Coronary artery (tissue), 2 donors: ENCODE results near the gene TBKBP1.
"Not testable (repeated sequence)": the region's sequence is repeated elsewhere in the genome, so short reads cannot be mapped to it uniquely, and the experiment has no call there.

ENCODE experiments used
- DNase-seq: peaks from one replicate; pipeline ENCODE4 v3.0.0-alpha.2; 2017; ENCODE audit warnings: low spot score
- H3K27ac ChIP-seq, 2 donors: fragments of 200-600 bp; sonication (generic); one replicate each; pipeline ENCODE4 v1.5.1; 2016 to 2019
- H3K4me3 ChIP-seq: fragments of 200-600 bp; sonication (generic); 2 replicates; pipeline ENCODE4 v1.5.1; 2016; ENCODE audit warnings: mild to moderate bottlenecking, moderate library complexity
- TF ChIP-seq, protein P1 (sequence below): fragments of 200-600 bp; sonication (generic); IDR thresholded peaks from one replicate; pipeline ENCODE4 v1.5.1; 2019; ENCODE audit warnings: antibody characterized with exemption

The TBKBP1 gene

GRCh38 chr17:47733674-47734410, 39.9 kb downstream of the TBKBP1 start:
- peak overlapping the region; percentile 64 for H3K4me3 ChIP-seq
- TF ChIP-seq, protein P1, sequence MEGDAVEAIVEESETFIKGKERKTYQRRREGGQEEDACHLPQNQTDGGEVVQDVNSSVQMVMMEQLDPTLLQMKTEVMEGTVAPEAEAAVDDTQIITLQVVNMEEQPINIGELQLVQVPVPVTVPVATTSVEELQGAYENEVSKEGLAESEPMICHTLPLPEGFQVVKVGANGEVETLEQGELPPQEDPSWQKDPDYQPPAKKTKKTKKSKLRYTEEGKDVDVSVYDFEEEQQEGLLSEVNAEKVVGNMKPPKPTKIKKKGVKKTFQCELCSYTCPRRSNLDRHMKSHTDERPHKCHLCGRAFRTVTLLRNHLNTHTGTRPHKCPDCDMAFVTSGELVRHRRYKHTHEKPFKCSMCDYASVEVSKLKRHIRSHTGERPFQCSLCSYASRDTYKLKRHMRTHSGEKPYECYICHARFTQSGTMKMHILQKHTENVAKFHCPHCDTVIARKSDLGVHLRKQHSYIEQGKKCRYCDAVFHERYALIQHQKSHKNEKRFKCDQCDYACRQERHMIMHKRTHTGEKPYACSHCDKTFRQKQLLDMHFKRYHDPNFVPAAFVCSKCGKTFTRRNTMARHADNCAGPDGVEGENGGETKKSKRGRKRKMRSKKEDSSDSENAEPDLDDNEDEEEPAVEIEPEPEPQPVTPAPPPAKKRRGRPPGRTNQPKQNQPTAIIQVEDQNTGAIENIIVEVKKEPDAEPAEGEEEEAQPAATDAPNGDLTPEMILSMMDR = no peak
- peak; percentile 60 for DNase-seq
- no peak overlapping the region for H3K27ac ChIP-seq

DNA sequence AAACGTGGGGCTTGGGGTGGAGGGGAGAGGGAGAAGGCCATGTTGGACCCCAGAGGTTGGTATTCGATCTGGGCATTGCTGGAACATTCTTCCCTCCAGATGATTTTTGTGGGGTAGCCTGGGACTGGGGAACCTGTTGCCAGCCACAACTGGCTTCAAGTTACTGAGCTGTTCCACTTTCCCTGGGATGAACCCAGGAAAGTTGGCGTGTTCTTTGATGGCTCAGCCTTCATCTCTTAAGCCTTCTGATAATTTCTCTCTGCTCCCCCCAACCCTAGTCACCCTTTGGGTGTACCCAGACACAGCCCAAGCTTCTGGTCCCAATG, 41.1 kb downstream of the TBKBP1 start:
- no peak overlapping the region for H3K27ac ChIP-seq
- H3K4me3 ChIP-seq = no peak overlapping the region
- no peak for DNase-seq
- TF ChIP-seq, protein P1 = no peak

DNA sequence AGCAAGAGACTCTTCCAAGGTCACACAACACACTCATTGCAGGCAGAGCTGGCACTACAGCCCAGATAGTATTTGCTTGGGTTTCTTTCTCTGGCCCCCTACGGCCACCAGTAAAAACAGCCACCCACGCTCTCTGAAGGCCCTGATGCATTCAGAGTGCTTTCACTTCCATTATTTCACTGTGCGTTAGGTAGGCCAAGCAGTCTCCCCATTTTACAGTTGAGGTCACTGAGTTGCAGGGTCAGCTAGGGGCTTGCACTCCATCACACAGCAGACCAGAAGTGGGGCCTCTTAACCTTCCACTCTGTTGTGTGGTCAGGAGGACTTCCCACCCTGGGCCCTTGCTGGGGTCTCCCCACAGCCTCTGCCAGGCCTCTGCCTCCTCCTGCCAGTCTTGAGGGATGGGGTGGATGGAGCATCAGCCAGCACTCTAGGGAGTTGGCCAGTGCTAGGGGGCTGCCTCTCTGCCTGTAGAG, 41.6 kb downstream of the TBKBP1 start:
- no peak overlapping the region for H3K4me3 ChIP-seq
- TF ChIP-seq, protein P1 = no peak
- H3K27ac ChIP-seq = no peak overlapping the region
- no peak for DNase-seq

GRCh38 chr17:47736501-47737495, 42.8 kb downstream of the TBKBP1 start:
- H3K4me3 ChIP-seq = no peak overlapping the region
- H3K27ac ChIP-seq = no peak overlapping the region
- TF ChIP-seq, protein P1 = no peak
- DNase-seq = no peak

- DNase-seq = no peak
- no peak overlapping the region for H3K4me3 ChIP-seq
- TF ChIP-seq, protein P1 = no peak
These were observed 44.2 kb downstream of the TBKBP1 start for GRCh38 chr17:47738178-47738577.

GRCh38 chr17:47739150-47739549, 45.2 kb downstream of the TBKBP1 start:
- no peak overlapping the region for H3K27ac ChIP-seq
- TF ChIP-seq, protein P1 = no peak
- H3K4me3 ChIP-seq = no peak overlapping the region
- no peak for DNase-seq

More at GRCh38 chr17:47738178-47738577, 44.2 kb downstream of the TBKBP1 start:
- no peak overlapping the region for H3K27ac ChIP-seq

GRCh38 chr17:47739945-47740344, 46.0 kb downstream of the TBKBP1 start:
- not testable (repeated sequence) for H3K27ac ChIP-seq, H3K4me3 ChIP-seq, DNase-seq
